ENCODE measurements around the gene DIAPH2.

DNA sequence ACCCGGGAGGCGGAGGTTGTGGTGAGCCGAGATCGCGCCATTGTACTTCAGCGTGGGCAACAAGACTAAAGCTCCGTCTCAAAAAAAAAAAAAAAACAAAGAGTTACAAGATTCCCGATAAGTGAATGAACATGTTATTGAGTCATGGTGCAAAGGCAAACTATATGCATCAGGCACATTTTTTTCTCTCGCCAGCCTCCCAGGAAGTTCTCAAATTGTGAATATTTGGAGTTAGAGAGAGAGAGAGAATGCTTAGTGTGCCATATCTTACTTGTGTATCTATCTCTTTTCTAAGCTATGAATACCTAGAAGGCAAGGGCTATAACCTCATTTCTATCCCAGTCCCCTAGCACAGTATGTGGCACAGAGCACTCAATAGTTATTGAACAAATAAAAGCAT lies 599.9 kb downstream of the DIAPH2 start:
- TF ChIP-seq, protein P1, sequence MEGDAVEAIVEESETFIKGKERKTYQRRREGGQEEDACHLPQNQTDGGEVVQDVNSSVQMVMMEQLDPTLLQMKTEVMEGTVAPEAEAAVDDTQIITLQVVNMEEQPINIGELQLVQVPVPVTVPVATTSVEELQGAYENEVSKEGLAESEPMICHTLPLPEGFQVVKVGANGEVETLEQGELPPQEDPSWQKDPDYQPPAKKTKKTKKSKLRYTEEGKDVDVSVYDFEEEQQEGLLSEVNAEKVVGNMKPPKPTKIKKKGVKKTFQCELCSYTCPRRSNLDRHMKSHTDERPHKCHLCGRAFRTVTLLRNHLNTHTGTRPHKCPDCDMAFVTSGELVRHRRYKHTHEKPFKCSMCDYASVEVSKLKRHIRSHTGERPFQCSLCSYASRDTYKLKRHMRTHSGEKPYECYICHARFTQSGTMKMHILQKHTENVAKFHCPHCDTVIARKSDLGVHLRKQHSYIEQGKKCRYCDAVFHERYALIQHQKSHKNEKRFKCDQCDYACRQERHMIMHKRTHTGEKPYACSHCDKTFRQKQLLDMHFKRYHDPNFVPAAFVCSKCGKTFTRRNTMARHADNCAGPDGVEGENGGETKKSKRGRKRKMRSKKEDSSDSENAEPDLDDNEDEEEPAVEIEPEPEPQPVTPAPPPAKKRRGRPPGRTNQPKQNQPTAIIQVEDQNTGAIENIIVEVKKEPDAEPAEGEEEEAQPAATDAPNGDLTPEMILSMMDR (IDR thresholded peaks at IDR 0.05): no peak
- TF ChIP-seq POLR2A (IDR thresholded peaks at IDR 0.05): no peak
